Hindlimb muscle (tissue), 1 donor: Measurements from ENCODE around the gene SMURF1. TPM values are rescaled to one million over a fixed set of nuclear protein-coding genes. Genes with fewer than 3 reads are reported as not detected.
A peak's percentile ranks its signal among the peaks of the same experiment; 100 is the strongest.

Experiments
- DNase-seq: peaks from one replicate; pipeline ENCODE4 v3.0.0-alpha.2; 2013
- polyA plus RNA-seq: library from polyadenylated mRNA; unstranded; fragments of 120-200 nt; gene quantifications from one replicate; pipeline ENCODE4 v1.2.1, GENCODE V29; 2013; ENCODE audit not compliant: insufficient read length

Gene SMURF1
- polyA plus RNA-seq, 1 donor: 8.7 TPM

GRCh38 chr7:99002827-99003212, 141.1 kb downstream of the SMURF1 start:
- no peak for DNase-seq

- DNase-seq: no peak
Observed at GRCh38 chr7:99002148-99002826, 141.6 kb downstream of the SMURF1 start.

GRCh38 chr7:99001482-99002147, 142.3 kb downstream of the SMURF1 start:
- DNase-seq: no peak

- no peak for DNase-seq
Observed at GRCh38 chr7:99000904-99001465, 142.9 kb downstream of the SMURF1 start.

GRCh38 chr7:99000196-99000903, 143.6 kb downstream of the SMURF1 start:
- DNase-seq: peak; percentile 19

- DNase-seq: peak; percentile 32
Observed at GRCh38 chr7:98998821-98999725, 144.8 kb downstream of the SMURF1 start.

GRCh38 chr7:98997846-98998245, 146.1 kb downstream of the SMURF1 start:
- DNase-seq: peak; percentile 48

GRCh38 chr7:98996150-98996552, 147.8 kb downstream of the SMURF1 start:
- DNase-seq: no peak

GRCh38 chr7:98995523-98996149, 148.3 kb downstream of the SMURF1 start:
- DNase-seq: no peak

- no peak for DNase-seq
Observed at GRCh38 chr7:98995111-98995510, 148.8 kb downstream of the SMURF1 start.

- no peak for DNase-seq
Observed at GRCh38 chr7:98994046-98994944, 149.6 kb downstream of the SMURF1 start.

- no peak for DNase-seq
Observed at GRCh38 chr7:98993024-98993897, 150.6 kb downstream of the SMURF1 start.

- DNase-seq: no peak
Observed at GRCh38 chr7:98992076-98992475, 151.8 kb downstream of the SMURF1 start.

GRCh38 chr7:98991141-98991540, 152.8 kb downstream of the SMURF1 start:
- no peak for DNase-seq

GRCh38 chr7:98990356-98990755, 153.6 kb downstream of the SMURF1 start:
- no peak for DNase-seq

- no peak for DNase-seq
Observed at GRCh38 chr7:98988641-98989040, 155.3 kb downstream of the SMURF1 start.

GRCh38 chr7:98985945-98986344, 158.0 kb downstream of the SMURF1 start:
- DNase-seq: no peak

GRCh38 chr7:98985406-98985805, 158.5 kb downstream of the SMURF1 start:
- no peak for DNase-seq

GRCh38 chr7:98984126-98984525, 159.8 kb downstream of the SMURF1 start:
- DNase-seq: no peak

- no peak for DNase-seq
Observed at GRCh38 chr7:98982686-98983085, 161.2 kb downstream of the SMURF1 start.
